T1000 (cell line): Measurements from ENCODE around the gene PCP4L1.
"Not testable (repeated sequence)": the region's sequence is repeated elsewhere in the genome, so short reads cannot be mapped to it uniquely, and the experiment has no call there.

Experiments
- DNase-seq: peaks from one replicate; lab custom pipeline; 2025; ENCODE audit warnings: mixed read lengths; lab: John Stamatoyannopoulos, UW

PCP4L1 gene

GRCh38 chr1:161315841-161316674 is 57.5 kb downstream of the PCP4L1 start:
- DNase-seq: not testable (repeated sequence)

GRCh38 chr1:161324020-161324419 is 65.5 kb downstream of the PCP4L1 start:
- no peak for DNase-seq

- DNase-seq: no peak
Observed at GRCh38 chr1:161330346-161330745, 71.8 kb downstream of the PCP4L1 start.

- no peak for DNase-seq
Observed at GRCh38 chr1:161333166-161333565, 74.6 kb downstream of the PCP4L1 start.
